Stimulated activated CD8-positive, alpha-beta memory T cell treated with anti-CD3 and anti-CD28 coated beads, Interleukin-15, amount 100 ng/mL, for 1 hour (primary cell): ENCODE measurements around the gene DRC7.
"Not testable (repeated sequence)": the region's sequence is repeated elsewhere in the genome, so short reads cannot be mapped to it uniquely, and the experiment has no call there.

Source experiments
- DNase-seq: peaks from one replicate; pipeline ENCODE4 v3.0.0-alpha.2; 2020; ENCODE audit warnings: low read depth

DRC7 gene

DNA sequence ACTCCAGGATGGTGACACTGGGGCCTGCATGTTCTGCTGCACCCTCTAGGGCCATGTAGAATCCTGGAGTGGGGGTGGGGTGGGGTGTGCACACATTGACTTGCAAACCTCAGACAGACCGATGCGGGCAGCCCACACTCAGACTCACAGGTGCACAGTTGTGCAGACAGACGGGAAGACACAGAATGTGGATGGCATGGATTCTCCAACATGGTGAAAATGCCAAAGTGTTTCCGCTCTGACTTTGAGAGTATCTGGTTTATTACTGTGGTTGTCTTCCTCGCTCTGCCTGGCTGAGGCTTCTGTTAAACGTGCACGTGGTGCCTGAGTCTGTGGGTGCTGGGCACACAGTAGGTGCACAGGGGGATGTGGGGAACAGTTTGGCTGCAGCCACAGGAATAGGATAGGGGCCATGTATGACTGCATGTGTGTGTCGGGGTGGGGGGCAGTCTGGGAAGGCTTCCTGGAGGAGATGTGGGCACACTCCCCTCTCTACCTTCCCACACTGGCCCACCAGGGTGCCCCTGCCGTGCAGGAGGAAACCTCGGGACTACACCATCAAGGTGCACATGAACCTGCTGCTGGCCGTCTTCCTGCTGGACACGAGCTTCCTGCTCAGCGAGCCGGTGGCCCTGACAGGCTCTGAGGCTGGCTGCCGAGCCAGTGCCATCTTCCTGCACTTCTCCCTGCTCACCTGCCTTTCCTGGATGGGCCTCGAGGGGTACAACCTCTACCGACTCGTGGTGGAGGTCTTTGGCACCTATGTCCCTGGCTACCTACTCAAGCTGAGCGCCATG lies 35.5 kb upstream of the DRC7 start:
- DNase-seq = no peak

DNA sequence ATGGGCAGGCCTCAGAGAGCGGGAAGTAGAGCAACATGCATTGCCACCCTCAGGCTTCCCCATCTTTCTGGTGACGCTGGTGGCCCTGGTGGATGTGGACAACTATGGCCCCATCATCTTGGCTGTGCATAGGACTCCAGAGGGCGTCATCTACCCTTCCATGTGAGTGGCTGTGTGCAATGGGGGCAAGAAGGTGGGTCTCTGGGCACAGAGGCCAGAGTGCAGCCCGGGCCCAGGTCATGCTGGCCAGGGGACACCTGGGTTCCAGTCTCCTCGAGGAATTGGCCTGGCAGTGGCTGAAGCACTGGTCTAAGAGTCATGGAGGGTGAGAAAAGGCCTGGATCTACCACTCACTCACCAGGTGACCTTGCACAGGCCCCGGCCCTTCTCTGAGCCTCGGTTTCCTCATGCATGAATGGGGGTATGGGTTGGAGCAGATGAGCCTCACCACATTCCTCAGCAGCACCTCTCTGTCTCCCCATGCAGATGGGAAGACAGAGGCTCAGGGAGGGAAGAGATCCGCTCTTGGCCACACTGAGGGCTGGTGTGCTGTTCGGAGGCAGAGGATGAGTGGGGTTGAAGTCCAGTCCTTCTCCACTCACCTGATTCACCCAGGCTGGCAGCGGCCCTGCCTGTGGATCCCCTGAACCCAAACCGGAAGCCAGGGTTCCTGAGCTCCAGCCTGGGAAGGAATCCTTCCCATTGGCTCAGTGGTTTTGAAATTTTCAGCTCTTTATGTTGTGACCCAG lies 33.7 kb upstream of the DRC7 start:
- no peak for DNase-seq

DNA sequence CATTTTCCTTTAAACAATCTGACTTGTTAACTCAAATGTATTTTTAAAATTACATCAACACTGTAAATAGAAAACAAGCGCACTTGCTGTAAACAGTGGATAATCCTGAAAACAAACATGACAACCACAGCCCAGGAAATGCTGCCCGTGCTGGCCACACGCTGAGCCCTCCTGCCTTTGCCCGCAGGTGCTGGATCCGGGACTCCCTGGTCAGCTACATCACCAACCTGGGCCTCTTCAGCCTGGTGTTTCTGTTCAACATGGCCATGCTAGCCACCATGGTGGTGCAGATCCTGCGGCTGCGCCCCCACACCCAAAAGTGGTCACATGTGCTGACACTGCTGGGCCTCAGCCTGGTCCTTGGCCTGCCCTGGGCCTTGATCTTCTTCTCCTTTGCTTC lies 33.1 kb upstream of the DRC7 start:
- no peak for DNase-seq

DNA sequence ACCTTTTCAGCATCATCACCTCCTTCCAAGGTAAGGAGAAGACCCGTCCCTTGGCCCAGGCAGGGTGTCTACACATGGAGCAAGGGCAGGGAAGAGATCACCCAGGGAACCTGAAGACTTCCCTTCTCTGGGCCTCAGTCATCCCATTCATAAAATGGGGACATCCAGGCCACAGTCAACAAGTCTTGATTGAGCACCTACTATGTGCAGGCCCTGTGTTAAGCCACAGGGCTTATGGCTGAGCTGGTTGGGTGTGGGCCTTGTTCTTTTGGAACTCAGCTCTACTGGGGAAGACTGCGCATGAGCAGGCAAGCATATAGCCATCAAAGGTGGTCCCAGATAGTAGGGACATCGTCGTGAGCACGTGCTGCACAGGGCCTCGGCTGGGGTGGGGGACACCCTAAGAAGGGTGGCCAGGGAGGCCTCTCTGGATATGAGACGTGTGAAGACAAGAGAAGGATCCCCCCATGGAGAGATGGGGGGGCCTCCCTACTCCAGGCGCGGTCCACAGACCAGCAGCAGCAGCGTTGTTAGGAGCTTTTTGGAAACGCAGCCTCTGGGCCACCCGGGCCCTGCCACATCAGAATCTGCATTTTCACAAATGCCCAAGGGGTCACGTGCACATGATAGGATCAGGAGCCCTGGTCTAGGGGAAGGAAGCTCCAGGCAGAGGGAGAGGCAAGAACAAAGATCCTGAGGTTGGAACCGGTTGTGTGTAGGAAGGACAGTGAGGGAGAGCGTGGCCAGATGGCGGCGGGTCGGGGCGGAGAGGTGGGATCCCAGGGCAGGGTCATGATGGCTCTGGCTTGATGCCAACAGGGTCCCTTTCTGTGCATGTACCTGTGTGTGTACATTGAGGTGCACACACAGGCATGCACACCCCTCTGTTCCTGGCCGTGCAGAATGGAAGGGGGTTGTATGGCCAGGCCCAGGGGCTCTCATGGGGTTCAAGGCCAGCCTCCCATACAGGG lies 32.4 kb upstream of the DRC7 start:
- no peak for DNase-seq

DNA sequence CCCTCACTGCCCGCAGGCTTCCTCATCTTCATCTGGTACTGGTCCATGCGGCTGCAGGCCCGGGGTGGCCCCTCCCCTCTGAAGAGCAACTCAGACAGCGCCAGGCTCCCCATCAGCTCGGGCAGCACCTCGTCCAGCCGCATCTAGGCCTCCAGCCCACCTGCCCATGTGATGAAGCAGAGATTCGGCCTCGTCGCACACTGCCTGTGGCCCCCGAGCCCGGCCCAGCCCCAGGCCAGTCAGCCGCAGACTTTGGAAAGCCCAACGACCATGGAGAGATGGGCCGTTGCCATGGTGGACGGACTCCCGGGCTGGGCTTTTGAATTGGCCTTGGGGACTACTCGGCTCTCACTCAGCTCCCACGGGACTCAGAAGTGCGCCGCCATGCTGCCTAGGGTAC lies 31.2 kb upstream of the DRC7 start:
- DNase-seq = no peak

- no peak for DNase-seq
Measured at GRCh38 chr16:57663917-57664661, 30.5 kb upstream of the DRC7 start.

DNA sequence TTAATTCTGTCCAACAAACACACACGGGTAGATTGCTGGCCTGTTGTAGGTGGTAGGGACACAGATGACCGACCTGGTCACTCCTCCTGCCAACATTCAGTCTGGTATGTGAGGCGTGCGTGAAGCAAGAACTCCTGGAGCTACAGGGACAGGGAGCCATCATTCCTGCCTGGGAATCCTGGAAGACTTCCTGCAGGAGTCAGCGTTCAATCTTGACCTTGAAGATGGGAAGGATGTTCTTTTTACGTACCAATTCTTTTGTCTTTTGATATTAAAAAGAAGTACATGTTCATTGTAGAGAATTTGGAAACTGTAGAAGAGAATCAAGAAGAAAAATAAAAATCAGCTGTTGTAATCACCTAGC lies 30.0 kb upstream of the DRC7 start:
- DNase-seq = no peak

DNA sequence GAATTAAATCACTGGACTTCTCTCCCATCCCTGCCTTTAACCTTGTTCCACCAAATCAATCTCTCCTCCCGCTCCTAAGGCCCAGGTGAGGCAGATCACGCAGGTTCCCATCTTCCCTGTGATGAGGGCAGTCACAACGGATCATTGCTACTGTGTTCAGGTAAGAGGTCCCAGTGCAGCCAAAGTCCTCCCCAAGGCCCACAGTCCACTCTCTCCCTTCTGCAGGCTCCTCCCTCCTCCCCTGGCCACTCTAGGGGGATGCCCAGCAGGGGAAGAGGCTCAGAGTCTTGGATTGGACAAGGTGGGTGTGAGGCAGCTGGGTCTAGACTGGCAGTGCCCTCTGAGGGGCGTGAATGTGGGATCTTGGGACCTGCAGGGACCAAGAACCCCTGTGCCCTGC lies 29.1 kb upstream of the DRC7 start:
- DNase-seq = no peak

GRCh38 chr16:57666353-57667047 lies 28.1 kb upstream of the DRC7 start:
- DNase-seq = no peak

- DNase-seq = no peak
Measured at GRCh38 chr16:57667048-57667525, 27.5 kb upstream of the DRC7 start.

GRCh38 chr16:57667526-57668262 lies 26.9 kb upstream of the DRC7 start:
- no peak for DNase-seq

- no peak for DNase-seq
Measured at GRCh38 chr16:57668263-57668571, 26.4 kb upstream of the DRC7 start, which contains the start of gene ADGRG3. TSS of gene ADGRG3 (plus strand) at chr16:57668306. CDS start at chr16:57668348, 42 bp downstream.

GRCh38 chr16:57668630-57669475 lies 25.8 kb upstream of the DRC7 start:
- DNase-seq = no peak

- DNase-seq = no peak
Measured at GRCh38 chr16:57669476-57670162, 25.0 kb upstream of the DRC7 start.

DNA sequence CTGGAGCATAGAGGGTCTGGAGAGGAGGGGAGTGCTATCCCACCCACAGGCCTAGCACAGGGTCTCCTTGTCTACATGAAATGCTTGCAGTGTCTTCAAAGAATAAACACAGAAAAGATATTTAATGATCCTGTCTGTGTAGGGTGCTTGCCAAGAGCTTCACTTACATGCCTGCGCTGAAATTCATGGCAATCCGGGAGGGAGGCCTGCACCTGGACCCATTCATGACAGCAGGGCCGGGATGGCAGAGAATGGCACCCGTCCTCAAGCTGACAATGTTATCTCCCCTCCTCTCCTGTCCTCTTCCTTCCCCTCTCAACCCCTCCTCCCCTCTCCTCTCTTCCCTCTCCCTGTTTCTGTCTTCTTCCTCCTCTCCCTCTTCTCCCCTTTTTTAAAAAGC lies 24.4 kb upstream of the DRC7 start:
- DNase-seq = no peak

DNA sequence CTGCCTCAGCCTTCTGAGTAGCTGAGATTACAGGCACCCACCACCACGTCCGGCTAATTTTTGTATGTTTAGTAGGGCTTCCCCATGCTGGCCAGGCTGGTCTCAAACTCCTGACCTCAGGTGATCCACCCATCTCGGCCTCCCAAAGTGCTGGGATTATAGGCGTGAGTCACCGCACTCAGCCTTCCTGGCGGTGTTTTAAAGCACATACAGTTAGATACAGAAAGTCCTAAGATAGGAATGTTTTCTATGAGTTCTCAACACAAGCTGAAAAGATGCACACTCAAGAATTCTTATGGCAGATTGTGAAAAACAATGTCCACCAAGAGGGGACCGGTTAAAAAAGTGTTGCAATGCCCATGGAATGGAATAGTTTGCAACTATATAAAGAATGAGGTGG lies 23.2 kb upstream of the DRC7 start:
- not testable (repeated sequence) for DNase-seq

DNA sequence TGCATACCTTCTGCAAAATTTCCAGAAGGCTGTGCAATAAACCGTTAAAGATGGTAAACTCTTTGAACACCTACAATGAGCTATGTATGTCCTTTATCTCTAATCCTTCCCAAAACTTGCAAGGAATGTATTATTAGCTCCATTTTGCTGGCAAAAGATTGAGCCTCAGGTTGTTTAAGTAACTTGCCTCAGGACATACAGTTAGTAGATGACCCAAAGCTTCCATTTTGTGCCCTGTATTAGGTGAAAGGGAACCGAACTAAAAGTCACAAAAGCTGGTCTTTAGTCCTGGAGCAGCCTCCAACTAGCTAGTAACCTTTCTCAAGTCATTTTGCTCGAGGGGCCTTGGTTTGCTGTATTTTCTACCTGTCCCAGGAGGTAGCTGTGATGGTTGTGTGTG lies 22.2 kb upstream of the DRC7 start:
- DNase-seq = no peak

DNA sequence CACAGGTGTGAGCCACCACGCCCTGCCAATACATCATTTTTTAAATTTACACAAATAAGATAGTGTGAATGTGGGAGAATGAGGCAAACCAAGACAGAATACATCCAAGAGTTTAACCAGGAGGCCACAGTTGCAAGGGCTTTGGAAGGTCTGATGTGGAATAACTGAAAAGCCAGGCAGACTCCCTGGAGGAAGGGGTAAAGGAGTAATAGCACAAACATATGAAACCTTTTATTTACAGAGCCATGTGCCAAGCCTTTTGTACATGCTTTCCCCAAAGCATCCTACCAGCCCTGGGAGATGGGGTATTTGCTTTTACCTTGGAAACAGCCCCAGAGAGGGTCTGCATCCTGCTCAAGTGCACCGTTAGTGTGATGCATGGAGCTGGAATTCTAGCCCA lies 21.8 kb upstream of the DRC7 start:
- DNase-seq = no peak
